GM12878 (cell line): ENCODE results near the gene CNIH2. TPM values are rescaled to one million over a fixed set of nuclear protein-coding genes. Genes with fewer than 3 reads are reported as not detected.

Experiments
- ATAC-seq: fragments of 200-7000 bp; cut with Tn5 transposase; 3 replicates; pipeline ENCODE4 v1.9.1; 2020; ENCODE audit warnings: mild to moderate bottlenecking, moderate library complexity
- BruUV-seq: library from RNA; stranded (reverse); fragments of 400-500 nt; replicated peaks from 2 replicates; lab custom pipeline; 2021; lab: Mats Ljungman, UMichigan
- CTCF ChIA-PET: fragments of 300-600 bp; sonication (Branson Sonifier 250); formaldehyde crosslinking; extraction: SDS; loops from one replicate; lab custom pipeline; 2021; ENCODE audit warnings: inconsistent platforms; lab: Yijun Ruan, JAX
- POLR2A ChIA-PET: fragments of 350-600 bp; formaldehyde crosslinking; extraction: SDS; loops from one replicate; lab custom pipeline; 2021; ENCODE audit warnings: inconsistent platforms; lab: Charles Lee
- RAD21 ChIA-PET: fragments of 300-600 bp; sonication (Branson Sonifier 250); formaldehyde crosslinking; loops from one replicate; lab custom pipeline; 2023; ENCODE audit warnings: antibody characterized with exemption; ENCODE audit not compliant: unreplicated experiment; lab: Charles Lee
- SMC1A ChIA-PET: fragments of 300-600 bp; sonication (Branson Sonifier 250); formaldehyde crosslinking; loops from one replicate; lab custom pipeline; 2023; ENCODE audit not compliant: unreplicated experiment, uncharacterized antibody; lab: Charles Lee
- DNase-seq: peaks from one replicate; pipeline ENCODE4 v3.0.0-alpha.2; 2011; ENCODE audit warnings: low read depth, low spot score
- FAIRE-seq: peaks from 3 replicates; lab custom pipeline; 2011; peaks lifted over from hg19 to GRCh38; lab: Jason Lieb, UNC
- H2AFZ ChIP-seq: 2 replicates; pipeline ENCODE4 v1.6.0; 2011; ENCODE audit warnings: low read depth, low read length, control low read depth; ENCODE audit not compliant: control insufficient read depth
- H3K27ac ChIP-seq: 2 replicates; pipeline ENCODE4 v1.5.1; 2011; ENCODE audit warnings: control low read depth; ENCODE audit not compliant: control insufficient read depth, insufficient read depth
- H3K27me3 ChIP-seq, 2 experiments: replicated peaks in 1 of 2; 2 replicates each; pipeline versions ENCODE4 v1.6.0 to v1.6.1; 2011; ENCODE audit warnings: low read length in 1 of 2; ENCODE audit not compliant: control insufficient read depth in 2 of 2, insufficient read depth in 2 of 2
- H3K36me3 ChIP-seq, 2 experiments: 2 replicates each; pipeline ENCODE4 v1.5.1; 2011; ENCODE audit warnings: low read length in 1 of 2; ENCODE audit not compliant: control insufficient read depth in 2 of 2, insufficient read depth in 2 of 2
- H3K4me1 ChIP-seq: 2 replicates; pipeline ENCODE4 v1.6.1; 2011; ENCODE audit warnings: mild to moderate bottlenecking, low read length, moderate library complexity, mixed read lengths; ENCODE audit not compliant: control insufficient read depth, insufficient read depth
- H3K4me2 ChIP-seq: 2 replicates; pipeline ENCODE4 v1.6.0; 2011; ENCODE audit warnings: control low read depth; ENCODE audit not compliant: control insufficient read depth, insufficient read depth
- H3K4me3 ChIP-seq: fragments of 200-600 bp; sonication (generic); 2 replicates; pipeline ENCODE4 v1.5.1; 2016
- H3K79me2 ChIP-seq: 2 replicates; pipeline ENCODE4 v1.6.0; 2011; ENCODE audit warnings: low read length; ENCODE audit not compliant: control insufficient read depth, insufficient read depth
- H3K9ac ChIP-seq: 2 replicates; pipeline ENCODE4 v1.8.0; 2011; ENCODE audit warnings: low read length, control low read depth, mixed read lengths; ENCODE audit not compliant: control insufficient read depth, insufficient read depth
- H3K9me3 ChIP-seq: replicated peaks from 3 replicates; pipeline ENCODE4 v1.5.1; 2011; ENCODE audit warnings: mild to moderate bottlenecking, low read length; ENCODE audit not compliant: control insufficient read depth, insufficient read depth
- H4K20me1 ChIP-seq: 2 replicates; pipeline ENCODE4 v1.6.0; 2011; ENCODE audit not compliant: control insufficient read depth, insufficient read depth
- CBX5 ChIP-seq: sonication (generic); IDR thresholded peaks from 2 replicates; pipeline ENCODE4 v1.6.1; 2016; ENCODE audit warnings: low read depth, moderate library complexity, mild to moderate bottlenecking, inconsistent platforms
- CREM ChIP-seq: IDR thresholded peaks from 2 replicates; pipeline ENCODE4 v1.6.1; 2014; ENCODE audit warnings: antibody characterized with exemption, low read depth
- ESRRA ChIP-seq: IDR thresholded peaks from 2 replicates; pipeline ENCODE4 v1.6.1; 2012; ENCODE audit warnings: mild to moderate bottlenecking, low read length, improper control_type of control experiment
- FOXM1 ChIP-seq: IDR thresholded peaks from 2 replicates; pipeline ENCODE4 v1.6.1; 2012; ENCODE audit warnings: low read depth, mild to moderate bottlenecking, inconsistent platforms, low read length, moderate library complexity
- JUNB ChIP-seq: IDR thresholded peaks from 2 replicates; pipeline ENCODE4 v1.6.1; 2016; ENCODE audit warnings: antibody characterized with exemption, mild to moderate bottlenecking
- KAT2A ChIP-seq: conservative IDR thresholded peaks from 2 replicates; pipeline ENCODE4 v1.6.1; 2011; ENCODE audit warnings: low read depth, low read length; ENCODE audit not compliant: control insufficient read depth
- MTA3 ChIP-seq: IDR thresholded peaks from 2 replicates; pipeline ENCODE4 v1.6.1; 2012; ENCODE audit warnings: low read length, inconsistent platforms, borderline replicate concordance
- NFYA ChIP-seq: IDR thresholded peaks from 2 replicates; pipeline ENCODE4 v1.6.1; 2011; ENCODE audit warnings: low read depth, mild to moderate bottlenecking, low read length, improper control_type of control experiment, borderline replicate concordance
- NRF1 ChIP-seq: conservative IDR thresholded peaks from 2 replicates; pipeline ENCODE4 v1.6.1; 2011; ENCODE audit warnings: mild to moderate bottlenecking, low read depth, low read length, improper control_type of control experiment
- PRDM15 ChIP-seq: fragments of 450-650 bp; formaldehyde crosslinking; IDR thresholded peaks from 2 replicates; pipeline ENCODE4 v1.4.0; 2020; ENCODE audit warnings: mild to moderate bottlenecking, moderate library complexity
- RELA ChIP-seq: fragments of 450-650 bp; IDR thresholded peaks from 2 replicates; pipeline ENCODE4 v1.8.0; 2014; ENCODE audit warnings: borderline replicate concordance; ENCODE audit not compliant: partially characterized antibody
- TAF1 ChIP-seq: IDR thresholded peaks from 2 replicates; pipeline ENCODE4 v1.6.1; 2011; ENCODE audit warnings: mild to moderate bottlenecking, low read depth, low read length, borderline replicate concordance
- YBX1 ChIP-seq: fragments of 450-650 bp; IDR thresholded peaks from 2 replicates; pipeline ENCODE4 v1.6.1; 2016; ENCODE audit warnings: antibody characterized with exemption
- ZBED1 ChIP-seq: IDR thresholded peaks from 2 replicates; pipeline ENCODE4 v1.6.1; 2016; ENCODE audit warnings: borderline replicate concordance
- ZNF207 ChIP-seq: fragments of 450-650 bp; IDR thresholded peaks from 2 replicates; pipeline ENCODE4 v1.6.1; 2014; ENCODE audit warnings: antibody characterized with exemption, mild to moderate bottlenecking, borderline replicate concordance
- ZNF274 ChIP-seq: IDR thresholded peaks from one replicate; pipeline ENCODE4 v1.8.0; 2011; ENCODE audit not compliant: insufficient read length, insufficient read depth
- ZNF592 ChIP-seq: fragments of 450-650 bp; IDR thresholded peaks from 2 replicates; pipeline ENCODE4 v1.6.1; 2017; ENCODE audit warnings: mild to moderate bottlenecking, moderate library complexity
- ZNF622 ChIP-seq: fragments of 450-650 bp; IDR thresholded peaks from 2 replicates; pipeline ENCODE4 v1.6.1; 2017; ENCODE audit warnings: mild to moderate bottlenecking, inconsistent platforms
- WGBS: methylation state at CpG from one replicate; pipeline ENCODE4 v1.1.6; 2016; ENCODE audit warnings: low lambda C conversion rate; ENCODE audit not compliant: insufficient replicate concordance, insufficient coverage; ENCODE audit errors: missing lambda C conversion rate; 5-methylcytosine and 5-hydroxymethylcytosine counted together
- in situ Hi-C: fragments of 300-500 bp; cut with MboI; formaldehyde crosslinking; loops from 9 replicates; pipeline ENCODE4 v1.14.3; 2018; ENCODE audit warnings: mixed read lengths
- intact Hi-C: fragments of 100-400 bp; cut with micrococcal nuclease; formaldehyde crosslinking; loops from one replicate; pipeline ENCODE4 v1.14.2; 2022; ENCODE audit not compliant: unreplicated experiment
- polyA plus RNA-seq, 11 experiments: library from polyadenylated mRNA; depleted of rRNA in 4 of 11; unstranded in 6 of 11; stranded (reverse) in 5 of 11; fragments of >200 nt; fragmentation: Nextera tagmentation in 4 of 11; fragmentation: Illumina TruSeq in 1 of 11; extraction: Ambion mirVana in 4 of 11; extraction: Trizol in 1 of 11; gene quantifications; 1 replicate in 1 of 11; 2 replicates in 10 of 11; pipeline versions ENCODE4 v1.2.1 to v1.2.3, GENCODE V29; 2011 to 2016; ENCODE audit warnings: inconsistent platforms in 2 of 11, missing spikeins in 2 of 11, low read depth in 1 of 11
- total RNA-seq, 4 experiments: library from RNA; depleted of rRNA in 3 of 4; stranded (reverse); fragments of >200 nt in 3 of 4; fragmentation: Illumina TruSeq in 1 of 4; extraction: Trizol in 1 of 4; gene quantifications; 2 replicates each; pipeline versions ENCODE4 v1.2.1 to v1.2.3, GENCODE V29; 2013 to 2021

The CNIH2 gene
- total and polyA plus RNA-seq, 10 of the 15 experiments (the other 5 are each of a cell fraction or from before 2014, with no cell fraction given), result 0.07 to 1.3 (median 0.68) TPM; not detected in 2

GRCh38 chr11:66267039-66267378 is 11.0 kb upstream of the CNIH2 start:
- Histone ChIP-seq H3K79me2 (peaks cover 27% of the 10 kb centered on the region), H3K9ac (peak overlapping the region; percentile 31; the same call in 1 of the 2 replicates), H3K27me3 (no peaks in the 10 kb centered on the region), H2AFZ (peak overlapping the region; percentile 73), H3K9me3 (no peaks in the 10 kb centered on the region), H3K27ac (no peak overlapping the region), H3K4me2 (peak overlapping the region; percentile 99), H3K4me3 (peak overlapping the region; percentile 61; the same call in 1 of the 2 replicates), H4K20me1 (no peaks in the 10 kb centered on the region), H3K4me1 (peaks cover 11% of the 10 kb centered on the region)
- RAD21 ChIA-PET, result interaction anchor here (1.3 kb wide), 1 partner anchor 16 kb away, joined by 5 read pairs; no protein-coding TSS in a partner anchor
- in situ Hi-C loops (no loop called here), intact Hi-C loops (no loop called here)
- CTCF ChIA-PET, result interaction anchor here (1.3 to 1.6 kb wide), 3 partner anchors 22 to 198 kb away, joined by 3 to 5 read pairs (median 5); partner anchors contain the start of gene YIF1A
- ATAC-seq (no peak), FAIRE-seq (no peak), DNase-seq (no peak)
- POLR2A ChIA-PET, result interaction anchor here (0.6 to 2.6 kb wide), 11 partner anchors 14 to 377 kb away, joined by 3 to 26 read pairs (median 4); partner anchors contain the start of genes SF3B2 and YIF1A
- no TSS peak for BruUV-seq
- SMC1A ChIA-PET, result interaction anchor here (1.0 to 2.4 kb wide), 4 partner anchors 13 to 244 kb away, joined by 3 to 10 read pairs (median 5); no protein-coding TSS in a partner anchor
- TF ChIP-seq TAF1 (no peak), YBX1 (no peak), NFYA (no peak), ZNF592 (no peak), KAT2A (no peak), ESRRA (no peak), CBX5 (no peak), NRF1 (no peak), CREM (no peak), MTA3 (no peak), ZNF622 (no peak), FOXM1 (no peak), JUNB (no peak), ZNF274 (no peak), ZBED1 (no peak), ZNF207 (no peak), RELA (no peak), PRDM15 (CRISPR knock-in tag) (no peak)
- TF ChIP-seq, all 136 proteins: peak for 0
- H3K36me3 ChIP-seq, result peaks cover 16 to 30% of the 10 kb centered on the region in 2 experiments
- 33% methylated on average over 13 of the region's 13 CpGs for WGBS
